Measurements from ENCODE around the gene SLC1A2.

DNA sequence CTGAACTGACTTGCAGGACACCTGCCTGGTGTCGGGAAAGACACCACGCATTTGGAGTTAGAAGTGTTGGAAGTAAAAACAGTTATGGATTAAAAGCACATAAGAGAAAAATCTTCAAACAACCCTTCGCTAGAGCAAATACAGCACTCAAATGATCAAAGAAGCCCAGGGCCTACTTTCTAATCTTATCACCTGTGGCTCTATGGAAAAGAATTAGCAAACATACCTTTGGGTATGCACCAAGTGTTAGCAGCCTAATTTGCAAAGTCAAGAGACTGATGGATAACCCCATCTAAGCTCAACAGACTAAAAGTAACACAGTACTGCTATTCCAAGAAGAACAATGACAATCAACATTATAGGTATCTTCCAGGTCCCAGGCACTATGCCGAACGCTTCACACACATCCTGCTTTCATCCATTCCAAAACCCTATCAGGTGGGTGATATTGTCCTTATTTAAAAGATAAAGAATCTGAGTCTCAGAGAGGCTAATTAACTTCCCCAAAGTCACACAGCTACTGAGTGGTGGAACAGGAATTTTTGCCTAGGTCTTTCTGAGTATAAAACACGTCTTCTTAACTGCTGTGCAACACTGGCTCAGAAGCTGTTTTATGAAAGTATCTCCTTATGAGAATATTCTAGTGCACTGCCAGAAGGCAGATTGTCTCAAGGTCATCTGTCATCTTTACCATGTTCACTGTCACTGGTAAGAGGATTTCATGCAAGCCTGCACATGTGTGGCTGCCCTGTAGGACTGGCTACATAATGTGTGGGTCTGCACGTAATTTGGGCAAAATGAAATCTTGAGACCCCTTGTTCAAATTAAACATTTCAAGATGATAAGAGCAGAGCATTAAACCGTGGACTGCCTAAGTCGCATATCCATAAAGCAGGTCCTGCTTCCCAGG lies 16.4 kb downstream of the SLC1A2 start:
- TF ChIP-seq SP1 (IDR thresholded peaks at IDR 0.05), result no peak
- no peak for TF ChIP-seq SUZ12 (IDR thresholded peaks at IDR 0.05)
- TF ChIP-seq NFRKB (IDR thresholded peaks at IDR 0.05), result no peak
- TF ChIP-seq TARDBP (IDR thresholded peaks at IDR 0.05), result no peak
- no peak for TF ChIP-seq ARNT (IDR thresholded peaks at IDR 0.05)
- no peak for TF ChIP-seq CTBP1 (IDR thresholded peaks at IDR 0.05; ENCODE audit: borderline replicate concordance)

Measured in HEK293T (cell line).